PC-9 (cell line): ENCODE results near the gene OR6C6. TPM values are rescaled to one million over a fixed set of nuclear protein-coding genes. Genes with fewer than 3 reads are reported as not detected.

ENCODE experiments used
- BruUV-seq: library from RNA; stranded (reverse); fragments of 400-500 nt; replicated peaks from 2 replicates; lab custom pipeline; 2021; lab: Mats Ljungman, UMichigan
- CTCF ChIA-PET: fragments of 300-600 bp; sonication (Branson Sonifier 250); formaldehyde crosslinking; loops from one replicate; lab custom pipeline; 2022; ENCODE audit warnings: antibody characterized with exemption; lab: Charles Lee
- POLR2A ChIA-PET: fragments of 300-600 bp; sonication (Branson Sonifier 250); formaldehyde crosslinking; loops from one replicate; lab custom pipeline; 2022; ENCODE audit warnings: antibody characterized with exemption; ENCODE audit not compliant: unreplicated experiment; lab: Charles Lee
- DNase-seq, 2 experiments: peaks; one replicate each; pipeline versions ENCODE4 v3.0.0 to v3.0.0-alpha.2; 2015 to 2022; ENCODE audit warnings: mixed read lengths in 1 of 2
- H2AFZ ChIP-seq: fragments of 200-600 bp; sonication (generic); 2 replicates; pipeline ENCODE4 v1.8.1; 2017; ENCODE audit warnings: antibody characterized with exemption
- H3F3A ChIP-seq: fragments of 200-600 bp; sonication (generic); 2 replicates; pipeline ENCODE4 v1.8.1; 2017; ENCODE audit warnings: antibody characterized with exemption, mild to moderate bottlenecking, low read depth; ENCODE audit not compliant: insufficient read depth
- H3K27ac ChIP-seq: fragments of 200-600 bp; sonication (generic); 2 replicates; pipeline ENCODE4 v1.6.1; 2016; ENCODE audit warnings: mixed run types
- H3K27me3 ChIP-seq: fragments of 200-600 bp; sonication (generic); 2 replicates; pipeline ENCODE4 v1.6.1; 2016; ENCODE audit warnings: low read depth, mixed run types; ENCODE audit not compliant: insufficient read depth
- H3K36me3 ChIP-seq: fragments of 200-600 bp; sonication (generic); 2 replicates; pipeline ENCODE4 v1.6.1; 2016; ENCODE audit warnings: low read depth, mixed run types
- H3K4me1 ChIP-seq: fragments of 200-600 bp; sonication (generic); replicated peaks from 2 replicates; pipeline ENCODE4 v1.6.1; 2016; ENCODE audit warnings: mixed run types; ENCODE audit not compliant: insufficient read depth
- H3K4me2 ChIP-seq: fragments of 200-600 bp; sonication (generic); 2 replicates; pipeline ENCODE4 v1.6.1; 2017; ENCODE audit warnings: mixed run types
- H3K4me3 ChIP-seq: fragments of 200-600 bp; sonication (generic); 2 replicates; pipeline ENCODE4 v1.6.1; 2016; ENCODE audit warnings: mixed run types
- H3K79me2 ChIP-seq: fragments of 200-600 bp; sonication (generic); 2 replicates; pipeline ENCODE4 v1.6.1; 2017; ENCODE audit warnings: low read depth, mixed run types
- H3K9me2 ChIP-seq: fragments of 200-600 bp; sonication (generic); 2 replicates; pipeline ENCODE4 v1.8.1; 2017; ENCODE audit warnings: mild to moderate bottlenecking; ENCODE audit not compliant: insufficient read depth
- H3K9me3 ChIP-seq: fragments of 200-600 bp; sonication (generic); 2 replicates; pipeline ENCODE4 v1.8.1; 2016; ENCODE audit warnings: low read depth; ENCODE audit not compliant: insufficient read depth
- H4K20me1 ChIP-seq: fragments of 200-600 bp; sonication (generic); 2 replicates; pipeline ENCODE4 v1.8.1; 2017; ENCODE audit not compliant: insufficient read depth
- EZH2 ChIP-seq: fragments of 200-600 bp; sonication (generic); IDR thresholded peaks from 2 replicates; pipeline ENCODE4 v1.8.0; 2017; ENCODE audit warnings: antibody characterized with exemption, low read depth
- intact Hi-C: fragments of 100-400 bp; cut with micrococcal nuclease; formaldehyde crosslinking; loops from one replicate; pipeline ENCODE4 v1.10.0; 2022; ENCODE audit not compliant: unreplicated experiment
- total RNA-seq: library from RNA; stranded (reverse); gene quantifications from 2 replicates; pipeline ENCODE4 v1.2.3, GENCODE V29; 2021
- TF ChIP-seq, protein P1 (sequence below): fragments of 200-600 bp; sonication (generic); conservative IDR thresholded peaks from 2 replicates; pipeline ENCODE4 v1.6.1; 2017; ENCODE audit warnings: mixed run types, antibody characterized with exemption, mild to moderate bottlenecking, moderate library complexity

The OR6C6 gene
- total RNA-seq, 1 experiment from 2014 or later, result not detected

DNA sequence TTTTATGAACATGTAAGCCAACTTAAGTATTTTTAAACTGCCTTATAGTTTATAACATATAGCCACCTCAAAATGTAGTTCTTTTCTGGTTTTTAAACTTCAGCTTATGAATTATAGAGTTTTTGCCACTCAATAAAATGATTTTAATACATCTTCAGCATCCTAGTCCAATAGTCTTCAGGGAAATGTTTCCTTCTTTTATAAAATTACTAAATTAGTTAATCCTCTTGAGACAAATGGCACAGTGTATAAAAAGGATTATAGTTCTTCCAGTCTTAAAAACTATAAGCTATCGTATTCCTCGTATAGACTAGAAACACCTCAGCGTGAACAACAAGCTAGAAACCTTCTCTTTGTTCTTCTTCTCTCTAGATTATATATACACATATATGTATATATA lies 52.1 kb downstream of the OR6C6 start, which contains the start of gene OR6C74:
TSS of gene OR6C74 (plus strand) at position 301 of the 400 bp plus-strand sequence. CDS start 2,679 bp downstream, outside the sequence.
- TF ChIP-seq, protein P1, sequence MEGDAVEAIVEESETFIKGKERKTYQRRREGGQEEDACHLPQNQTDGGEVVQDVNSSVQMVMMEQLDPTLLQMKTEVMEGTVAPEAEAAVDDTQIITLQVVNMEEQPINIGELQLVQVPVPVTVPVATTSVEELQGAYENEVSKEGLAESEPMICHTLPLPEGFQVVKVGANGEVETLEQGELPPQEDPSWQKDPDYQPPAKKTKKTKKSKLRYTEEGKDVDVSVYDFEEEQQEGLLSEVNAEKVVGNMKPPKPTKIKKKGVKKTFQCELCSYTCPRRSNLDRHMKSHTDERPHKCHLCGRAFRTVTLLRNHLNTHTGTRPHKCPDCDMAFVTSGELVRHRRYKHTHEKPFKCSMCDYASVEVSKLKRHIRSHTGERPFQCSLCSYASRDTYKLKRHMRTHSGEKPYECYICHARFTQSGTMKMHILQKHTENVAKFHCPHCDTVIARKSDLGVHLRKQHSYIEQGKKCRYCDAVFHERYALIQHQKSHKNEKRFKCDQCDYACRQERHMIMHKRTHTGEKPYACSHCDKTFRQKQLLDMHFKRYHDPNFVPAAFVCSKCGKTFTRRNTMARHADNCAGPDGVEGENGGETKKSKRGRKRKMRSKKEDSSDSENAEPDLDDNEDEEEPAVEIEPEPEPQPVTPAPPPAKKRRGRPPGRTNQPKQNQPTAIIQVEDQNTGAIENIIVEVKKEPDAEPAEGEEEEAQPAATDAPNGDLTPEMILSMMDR, result no peak
- TF ChIP-seq EZH2, result no peak
- no TSS peak for BruUV-seq
- Histone ChIP-seq H2AFZ (no peak within 1 kb of the TSS), H3F3A (no peaks in the 10 kb centered on the region), H3K4me2 (no peak within 1 kb of the TSS), H3K4me3 (no peak within 1 kb of the TSS), H3K79me2 (no peaks in the 10 kb centered on the region), H3K27ac (no peak within 1 kb of the TSS), H3K9me2 (no peaks in the 10 kb centered on the region), H3K36me3 (no peaks in the 10 kb centered on the region), H3K27me3 (peaks cover 6% of the 10 kb centered on the region; the same call in 1 of the 2 replicates), H3K9me3 (no peaks in the 10 kb centered on the region), H4K20me1 (no peaks in the 10 kb centered on the region), H3K4me1 (no peaks in the 10 kb centered on the region)
- POLR2A ChIA-PET, result no interaction called here
- DNase-seq, result no peak
- intact Hi-C loops, result no loop called here
- CTCF ChIA-PET, result no interaction called here

Other genes with a start within 250 kb of the OR6C6 start
- gene OR9K2, start 170.2 kb downstream of the OR6C6 start, total RNA-seq, result not detected in 2 replicates
- not detected in 2 replicates for gene OR10A7, start 75.5 kb downstream of the OR6C6 start, total RNA-seq
- not detected in 2 replicates for gene OR6C74, start 52.0 kb downstream of the OR6C6 start, total RNA-seq
- gene OR6C1, start 17.8 kb upstream of the OR6C6 start, total RNA-seq, result not detected in 2 replicates
- gene OR6C3, start 34.2 kb upstream of the OR6C6 start, total RNA-seq, result not detected in 2 replicates
- gene OR6C75, start 66.4 kb upstream of the OR6C6 start, total RNA-seq, result not detected in 2 replicates
- not detected in 2 replicates for gene OR6C65, start 104.0 kb upstream of the OR6C6 start, total RNA-seq
- not detected in 2 replicates for gene OR6C76, start 129.7 kb upstream of the OR6C6 start, total RNA-seq
- gene OR6C2, start 147.5 kb upstream of the OR6C6 start, total RNA-seq, result not detected in 2 replicates
- not detected in 2 replicates for gene OR6C70, start 173.6 kb upstream of the OR6C6 start, total RNA-seq
- not detected in 2 replicates for gene OR6C68, start 195.8 kb upstream of the OR6C6 start, total RNA-seq